K562 (cell line): ENCODE measurements around the gene CD300LG. TPM values are rescaled to one million over a fixed set of nuclear protein-coding genes. Genes with fewer than 3 reads are reported as not detected.

Source experiments
- ATAC-seq: fragments of 200-7000 bp; cut with Tn5 transposase; 3 replicates; pipeline ENCODE4 v1.9.1; 2020; ENCODE audit warnings: moderate library complexity
- BruUV-seq: library from RNA; stranded (reverse); fragments of 400-500 nt; replicated peaks from 2 replicates; lab custom pipeline; 2021; lab: Mats Ljungman, UMichigan
- CTCF ChIA-PET: fragments of 300-600 bp; formaldehyde crosslinking; extraction: SDS; loops from one replicate; lab custom pipeline; 2021; ENCODE audit warnings: low intra/inter-chr PET ratio; lab: Yijun Ruan, JAX
- POLR2A ChIA-PET: fragments of 300-600, 350-650 bp; sonication (Branson Sonifier 250); formaldehyde crosslinking; extraction: SDS; loops from one replicate; lab custom pipeline; 2021; ENCODE audit warnings: antibody characterized with exemption, inconsistent platforms; lab: Yijun Ruan, JAX
- DNase-seq, 4 experiments: peaks; one replicate each; pipeline versions ENCODE4 v3.0.0 to v3.0.0-alpha.2; 2011 to 2018; ENCODE audit warnings: low spot score in 3 of 4, mixed read lengths in 3 of 4; ENCODE audit errors: extremely low read depth in 1 of 4
- FAIRE-seq: peaks from 2 replicates; lab custom pipeline; 2011; peaks lifted over from hg19 to GRCh38; lab: Jason Lieb, UNC
- H2AFZ ChIP-seq: 2 replicates; pipeline ENCODE4 v1.6.0; 2011; ENCODE audit warnings: low read depth, low read length, control low read depth, inconsistent platforms
- H3K27ac ChIP-seq: fragments of 200-600 bp; 3 replicates; pipeline ENCODE4 v1.8.0; 2011; ENCODE audit warnings: low read depth, mild to moderate bottlenecking, control low read depth, inconsistent platforms, low read length, moderate library complexity, mixed read lengths; ENCODE audit errors: extremely low read depth
- H3K27me3 ChIP-seq, 2 experiments: fragments of 300-600 bp in 1 of 2; 2 replicates in 1 of 2; 3 replicates in 1 of 2; pipeline versions ENCODE4 v1.6.0 to v1.8.0; 2011; ENCODE audit warnings: inconsistent platforms in 2 of 2, low read length in 2 of 2, mild to moderate bottlenecking in 1 of 2, mixed read lengths in 1 of 2, moderate library complexity in 1 of 2; ENCODE audit not compliant: control insufficient read depth in 2 of 2, insufficient read depth in 2 of 2
- H3K36me3 ChIP-seq: fragments of 300-600 bp; 3 replicates; pipeline ENCODE4 v1.8.0; 2011; ENCODE audit warnings: mild to moderate bottlenecking, low read length, inconsistent platforms; ENCODE audit not compliant: control insufficient read depth, insufficient read depth
- H3K4me1 ChIP-seq, 2 experiments: fragments of 200-600 bp in 1 of 2; replicated peaks in 1 of 2; 2 replicates in 1 of 2; 3 replicates in 1 of 2; pipeline versions ENCODE4 v1.5.1 to v1.8.0; 2011; ENCODE audit warnings: inconsistent platforms in 2 of 2, low read length in 2 of 2, mild to moderate bottlenecking in 1 of 2, mixed read lengths in 1 of 2, moderate library complexity in 1 of 2; ENCODE audit not compliant: control insufficient read depth in 2 of 2, insufficient read depth in 2 of 2
- H3K4me2 ChIP-seq: 2 replicates; pipeline ENCODE4 v1.6.1; 2011; ENCODE audit warnings: low read length, control low read depth, inconsistent platforms, mixed read lengths; ENCODE audit not compliant: insufficient read depth
- H3K4me3 ChIP-seq: fragments of 200-600 bp; sonication (generic), shearing (Covaris generic); 2 replicates; pipeline ENCODE4 v1.5.1; 2016; ENCODE audit warnings: control low read depth, inconsistent platforms
- H3K79me2 ChIP-seq: fragments of 200-600 bp; 3 replicates; pipeline ENCODE4 v1.8.0; 2011; ENCODE audit warnings: low read length, inconsistent platforms; ENCODE audit not compliant: control insufficient read depth, insufficient read depth
- H3K9ac ChIP-seq, 2 experiments: 2 replicates each; pipeline versions ENCODE4 v1.6.0 to v1.6.1; 2011; ENCODE audit warnings: low read depth in 2 of 2, low read length in 2 of 2, control low read depth in 1 of 2, inconsistent platforms in 1 of 2, mild to moderate bottlenecking in 1 of 2, mixed read lengths in 1 of 2; ENCODE audit not compliant: insufficient read depth in 1 of 2
- H3K9me1 ChIP-seq: one replicate; pipeline ENCODE4 v1.6.0; 2011; ENCODE audit warnings: inconsistent platforms, mild to moderate bottlenecking, low read length, moderate library complexity; ENCODE audit not compliant: control insufficient read depth, insufficient read depth
- H3K9me3 ChIP-seq: replicated peaks from 2 replicates; pipeline ENCODE4 v1.5.1; 2011; ENCODE audit warnings: low read depth, low read length, inconsistent platforms; ENCODE audit not compliant: control insufficient read depth, insufficient read depth
- H4K20me1 ChIP-seq: replicated peaks from 2 replicates; pipeline ENCODE4 v1.6.1; 2011; ENCODE audit warnings: low read length, inconsistent platforms, mixed read lengths; ENCODE audit not compliant: control insufficient read depth, insufficient read depth
- BRD4 ChIP-seq: fragments of 200-600 bp; sonication (generic); IDR thresholded peaks from 2 replicates; pipeline ENCODE4 v1.6.1; 2017; ENCODE audit warnings: inconsistent platforms
- CCAR2 ChIP-seq: fragments of 200-400 bp; formaldehyde crosslinking; IDR thresholded peaks from 2 replicates; pipeline ENCODE4 v1.6.1; 2017; ENCODE audit warnings: mild to moderate bottlenecking, low read depth, low read length
- CHCHD3 ChIP-seq: fragments of 250-450 bp; sonication (Bioruptor Pico); IDR thresholded peaks from 2 replicates; pipeline ENCODE4 v2.1.2; 2022; ENCODE audit warnings: mild to moderate bottlenecking
- ELF4 ChIP-seq: fragments of 450-650 bp; formaldehyde crosslinking; IDR thresholded peaks from 2 replicates; pipeline ENCODE4 v1.4.0; 2022; ENCODE audit warnings: missing genetic modification characterization
- FOXK1 ChIP-seq: sonication (generic); formaldehyde crosslinking; IDR thresholded peaks from 2 replicates; pipeline ENCODE4 v1.8.0; 2022; ENCODE audit warnings: missing genetic modification reagents, mild to moderate bottlenecking, borderline replicate concordance
- FUS ChIP-seq: fragments of 200-400 bp; formaldehyde crosslinking; optimal IDR thresholded peaks from 2 replicates; pipeline ENCODE3; 2017; ENCODE audit warnings: low read depth, low read length
- GATAD2B ChIP-seq: fragments of 450-650 bp; IDR thresholded peaks from 2 replicates; pipeline ENCODE4 v1.6.1; 2017; ENCODE audit warnings: mild to moderate bottlenecking, borderline replicate concordance
- NCOA1 ChIP-seq: fragments of 450-650 bp; IDR thresholded peaks from 2 replicates; pipeline ENCODE4 v1.6.1; 2016; ENCODE audit warnings: low read depth
- NFXL1 ChIP-seq: fragments of 450-650 bp; formaldehyde crosslinking; IDR thresholded peaks from 2 replicates; pipeline ENCODE4 v1.4.0; 2021; ENCODE audit warnings: mild to moderate bottlenecking
- POLR2H ChIP-seq: IDR thresholded peaks from 2 replicates; pipeline ENCODE4 v1.6.1; 2016; ENCODE audit warnings: missing genetic modification characterization, low read depth, mild to moderate bottlenecking, control low read depth, missing compliant biosample characterization, moderate library complexity
- SIN3A ChIP-seq, 2 experiments: fragments of 150-350 bp in 1 of 2; IDR thresholded peaks; 2 replicates each; pipeline ENCODE4 v1.6.1; 2011 to 2016; ENCODE audit warnings: borderline replicate concordance in 2 of 2, low read depth in 2 of 2, low read length in 2 of 2, mild to moderate bottlenecking in 2 of 2, moderate library complexity in 2 of 2; ENCODE audit not compliant: control insufficient read depth in 1 of 2
- SREBF1 ChIP-seq: fragments of 150-350 bp; IDR thresholded peaks from 2 replicates; pipeline ENCODE4 v1.6.1; 2014; ENCODE audit warnings: antibody characterized with exemption, low read depth, low read length, borderline replicate concordance
- SRSF7 ChIP-seq: fragments of 200-400 bp; formaldehyde crosslinking; optimal IDR thresholded peaks from 2 replicates; pipeline ENCODE3; 2017; ENCODE audit warnings: mild to moderate bottlenecking, low read depth, low read length
- TAF7 ChIP-seq: fragments of 450-650 bp; IDR thresholded peaks from 2 replicates; pipeline ENCODE4 v1.6.1; 2016; ENCODE audit warnings: missing genetic modification characterization, missing compliant biosample characterization
- ZFP91 ChIP-seq: sonication (generic); formaldehyde crosslinking; IDR thresholded peaks from 2 replicates; pipeline ENCODE4 v1.8.0; 2022; ENCODE audit warnings: mild to moderate bottlenecking, missing genetic modification reagents
- ZNF140 ChIP-seq: fragments of 250-450 bp; sonication (Bioruptor Pico); IDR thresholded peaks from 2 replicates; pipeline ENCODE4 v1.8.0; 2021; ENCODE audit warnings: moderate library complexity, mild to moderate bottlenecking, inconsistent platforms
- ZNF77 ChIP-seq: fragments of 250-450 bp; sonication (Bioruptor Pico); IDR thresholded peaks from 2 replicates; pipeline ENCODE4 v1.5.0; 2020
- WGBS: fragments of 100-300 bp; shearing (Covaris generic); methylation state at CpG from one replicate; pipeline ENCODE4 v1.1.6; 2016; ENCODE audit warnings: low coverage, mixed read lengths; ENCODE audit not compliant: insufficient coverage; ENCODE audit errors: missing lambda C conversion rate; 5-methylcytosine and 5-hydroxymethylcytosine counted together
- in situ Hi-C: fragments of 300-500 bp; cut with MboI; formaldehyde crosslinking; loops from 4 replicates; pipeline ENCODE4 v1.15.0; 2018; ENCODE audit warnings: inconsistent platforms, mixed read lengths
- intact Hi-C: fragments of 100-400 bp; cut with micrococcal nuclease; formaldehyde crosslinking; loops from 2 replicates; pipeline ENCODE4 v1.14.2; 2022
- polyA plus RNA-seq, 8 experiments: library from polyadenylated mRNA; depleted of rRNA in 4 of 8; stranded (reverse) in 5 of 8; unstranded in 3 of 8; fragments of >200 nt; fragmentation: Nextera tagmentation in 2 of 8; fragmentation: Illumina TruSeq in 1 of 8; extraction: Ambion mirVana in 2 of 8; extraction: Trizol in 1 of 8; gene quantifications; 2 replicates each; pipeline versions ENCODE4 v1.2.1 to v1.2.3, GENCODE V29; 2011 to 2014; ENCODE audit warnings: inconsistent platforms in 1 of 8, missing spikeins in 1 of 8
- total RNA-seq, 7 experiments: library from RNA; depleted of rRNA in 6 of 7; stranded (reverse); fragments of >200 nt in 6 of 7; fragmentation: Illumina TruSeq in 2 of 7; extraction: Trizol in 2 of 7; gene quantifications; 2 replicates each; pipeline versions ENCODE4 v1.2.1 to v1.2.3, GENCODE V29; 2011 to 2021; ENCODE audit warnings: low replicate concordance in 1 of 7
- TF ChIP-seq, protein P1 (sequence below): fragments of 200-800 bp; sonication (Bioruptor generic); IDR thresholded peaks from 2 replicates; pipeline ENCODE4 v1.6.1; 2017; ENCODE audit warnings: missing genetic modification characterization, missing compliant biosample characterization

Gene CD300LG
- total and polyA plus RNA-seq, 9 of the 15 experiments (the other 6 are each of a cell fraction or from before 2014, with no cell fraction given) = not detected

DNA sequence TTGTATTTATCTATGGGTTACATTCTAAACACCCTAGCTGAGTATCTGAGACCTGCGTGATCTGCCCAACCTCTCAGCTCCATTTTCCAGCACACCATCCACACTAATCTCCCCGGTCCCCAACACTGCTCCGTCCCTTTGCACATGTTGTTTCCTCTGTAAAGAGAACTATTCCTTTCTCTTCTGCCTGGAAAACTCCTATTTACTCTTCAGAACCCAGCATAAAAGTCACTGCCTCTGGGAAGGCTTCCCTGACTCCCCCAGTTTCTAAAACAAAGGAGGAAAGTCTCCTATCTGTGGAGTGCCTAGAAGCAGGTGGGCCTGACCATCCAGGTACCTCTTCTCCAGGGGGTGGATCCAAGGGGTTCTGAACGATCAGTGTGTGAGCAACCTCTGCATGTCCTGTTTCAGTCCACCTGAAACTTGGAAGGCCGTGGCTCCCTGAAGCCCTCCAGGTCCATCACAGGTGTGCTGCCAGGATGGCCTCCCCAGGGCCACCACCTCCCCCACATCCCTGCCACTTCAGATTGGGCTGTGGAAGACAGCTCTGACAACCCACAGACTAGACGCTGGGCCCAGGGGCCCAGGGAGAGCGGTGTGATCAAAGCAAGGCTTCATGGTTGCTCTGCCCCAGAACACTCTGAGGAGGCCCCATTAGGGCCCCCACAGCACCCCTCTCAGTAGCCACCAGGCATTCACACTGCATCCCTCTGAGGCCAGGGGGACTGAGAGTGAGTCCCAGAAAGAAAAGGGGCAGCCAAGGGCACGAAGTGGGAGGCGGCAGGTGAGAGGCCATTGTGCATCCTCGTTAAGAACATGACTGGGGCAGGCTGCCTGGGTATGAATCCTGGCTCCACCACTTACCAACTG, 34.3 kb upstream of the CD300LG start (continued):
- TF ChIP-seq CHCHD3 (CRISPR knock-in tag) (no peak), ZFP91 (no peak), FOXK1 (CRISPR knock-in tag) (no peak), TAF7 (tag) (no peak), ZNF140 (CRISPR knock-in tag) (no peak), BRD4 (no peak), NFXL1 (CRISPR knock-in tag) (no peak), FUS (no peak)

DNA sequence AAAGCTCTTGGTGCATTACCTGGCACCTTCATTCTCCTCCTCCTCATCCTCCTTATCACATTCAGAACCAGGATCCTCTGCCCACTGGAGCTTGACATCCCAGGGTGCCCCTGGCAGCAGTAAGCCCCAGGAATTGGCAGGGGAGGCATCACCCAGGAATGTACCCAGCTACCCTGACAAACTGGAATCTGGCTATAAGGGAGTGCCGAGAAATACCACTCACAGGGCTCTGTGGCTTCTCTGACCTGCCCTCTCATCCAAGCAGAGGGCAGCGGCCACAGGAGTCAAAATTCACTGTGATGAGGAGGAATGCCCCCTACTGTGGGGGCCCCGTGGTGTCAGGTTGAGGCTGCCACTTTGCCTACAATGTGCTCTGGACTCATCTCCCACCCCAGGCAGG, 33.6 kb upstream of the CD300LG start:
- no peak overlapping the region for H3K4me2 ChIP-seq
- ATAC-seq (no peak), DNase-seq (no peak), FAIRE-seq (no peak)
- H3K9me1 ChIP-seq = no peaks in the 10 kb centered on the region
- H3K4me1 ChIP-seq = peaks cover 0 to 3% of the 10 kb centered on the region in 2 experiments; a peak in 1 of 5 replicates
- H2AFZ ChIP-seq = no peak overlapping the region
- no peaks in the 10 kb centered on the region for H4K20me1 ChIP-seq
- no peak for TF ChIP-seq NCOA1
- no peak for TF ChIP-seq SREBF1
- TF ChIP-seq SRSF7 = no peak
- no peak for TF ChIP-seq GATAD2B
- no peak for TF ChIP-seq CCAR2
- no peak for TF ChIP-seq ZNF77 (CRISPR knock-in tag)
- TF ChIP-seq, protein P1, sequence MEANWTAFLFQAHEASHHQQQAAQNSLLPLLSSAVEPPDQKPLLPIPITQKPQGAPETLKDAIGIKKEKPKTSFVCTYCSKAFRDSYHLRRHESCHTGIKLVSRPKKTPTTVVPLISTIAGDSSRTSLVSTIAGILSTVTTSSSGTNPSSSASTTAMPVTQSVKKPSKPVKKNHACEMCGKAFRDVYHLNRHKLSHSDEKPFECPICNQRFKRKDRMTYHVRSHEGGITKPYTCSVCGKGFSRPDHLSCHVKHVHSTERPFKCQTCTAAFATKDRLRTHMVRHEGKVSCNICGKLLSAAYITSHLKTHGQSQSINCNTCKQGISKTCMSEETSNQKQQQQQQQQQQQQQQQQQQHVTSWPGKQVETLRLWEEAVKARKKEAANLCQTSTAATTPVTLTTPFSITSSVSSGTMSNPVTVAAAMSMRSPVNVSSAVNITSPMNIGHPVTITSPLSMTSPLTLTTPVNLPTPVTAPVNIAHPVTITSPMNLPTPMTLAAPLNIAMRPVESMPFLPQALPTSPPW (CRISPR knock-in tag) = no peak
- no peak for TF ChIP-seq ELF4 (CRISPR knock-in tag)
- TF ChIP-seq SIN3A (IDR thresholded peaks at IDR 0.05; ENCODE audit: borderline replicate concordance in 2 of 2, control insufficient read depth in 1 of 2, low read depth in 2 of 2, low read length in 2 of 2) = no peak
- no peak for TF ChIP-seq POLR2H (tag)
- ChIA-PET CTCF (no interaction called here), POLR2A (interaction anchor here (1.2 kb wide), 1 partner anchor 44 kb away, joined by 3 read pairs; no protein-coding TSS in a partner anchor)
- H3K27ac ChIP-seq = no peak overlapping the region
- intact Hi-C loops = no loop called here
- peaks cover 5% of the 10 kb centered on the region; the same call in 1 of the 3 replicates for H3K36me3 ChIP-seq
- no peak overlapping the region for H3K4me3 ChIP-seq
- no peak overlapping the region; a peak in 1 of 4 replicates for H3K9ac ChIP-seq
- H3K27me3 ChIP-seq = 0 out of 5 replicates have a peak, but pooled peaks cover 0 to 9% of the 10 kb centered on the region in 2 experiments
- H3K9me3 ChIP-seq = no peaks in the 10 kb centered on the region
- BruUV-seq = no TSS peak
- in situ Hi-C loops = no loop called here
- H3K79me2 ChIP-seq = no peaks in the 10 kb centered on the region
- WGBS = 47% methylated on average over 3 of the region's 3 CpGs
